A549 treated with GW870086 at 1 μM for 4 hours (cell line): Measurements from ENCODE around the gene SREK1IP1. TPM values are rescaled to one million over a fixed set of nuclear protein-coding genes. Genes with fewer than 3 reads are reported as not detected.

Experiments
- total RNA-seq: library from RNA; stranded (reverse); fragments of 200-300 nt; extraction: Qiagen RNA extraction; gene quantifications from 5 replicates; pipeline ENCODE4 v1.2.3, GENCODE V29; 2022; ENCODE audit warnings: low read depth

The SREK1IP1 gene
- 8.6 to 10.2 TPM (median 9.5 TPM) in 5 replicates for total RNA-seq

GRCh38 chr5:64768358-64769312 lies at the start of gene SREK1IP1, which contains the start of gene CWC27:
SREK1IP1 (minus strand) TSS chr5:64768691; CDS start chr5:64768517, 174 bp downstream.
CWC27 (plus strand) TSS chr5:64768930; CDS start chr5:64769147, 217 bp downstream.

GRCh38 chr5:64690417-64691151 lies 77.9 kb downstream of the SREK1IP1 start, which contains the start of gene SHISAL2B:
SHISAL2B (plus strand) TSS chr5:64690503; CDS start chr5:64690624, 121 bp downstream.

Other genes starting within 250 kb of the SREK1IP1 start
- gene SHISAL2B, start 78.2 kb downstream of the SREK1IP1 start, total RNA-seq: not detected in 5 replicates
- gene CWC27, start 239 bp upstream of the SREK1IP1 start, total RNA-seq: 13.1 to 16.8 TPM (median 14.2 TPM) in 5 replicates